WTC11 (cell line): ENCODE results near the gene EYS. TPM values are rescaled to one million over a fixed set of nuclear protein-coding genes. Genes with fewer than 3 reads are reported as not detected.

ENCODE experiments used
- ATAC-seq: fragments of 200-7000 bp; cut with Tn5 transposase; 2 replicates; pipeline ENCODE4 v1.10.0; 2021; ENCODE audit warnings: mild to moderate bottlenecking, moderate library complexity
- CTCF ChIA-PET: fragments of 300-600 bp; sonication (Branson Sonifier 250); formaldehyde crosslinking; loops from one replicate; lab custom pipeline; 2021; ENCODE audit warnings: antibody characterized with exemption; lab: Charles Lee
- POLR2A ChIA-PET: fragments of 350-600 bp; sonication (Branson Sonifier 250); formaldehyde crosslinking; loops from one replicate; lab custom pipeline; 2021; ENCODE audit warnings: antibody characterized with exemption; lab: Charles Lee
- DNase-seq: peaks from one replicate; pipeline ENCODE4 v3.0.0; 2021; ENCODE audit warnings: low spot score
- H3K27ac Mint-ChIP-seq: 2 replicates; pipeline ENCODE4 v1.8.0; 2021; ENCODE audit warnings: mixed read lengths
- H3K27me3 Mint-ChIP-seq: 2 replicates; pipeline ENCODE4 v1.8.0; 2021; ENCODE audit warnings: low read depth, mild to moderate bottlenecking, moderate library complexity, mixed read lengths
- H3K36me3 Mint-ChIP-seq: 2 replicates; pipeline ENCODE4 v1.8.0; 2021; ENCODE audit warnings: mixed read lengths
- H3K4me1 Mint-ChIP-seq: 2 replicates; pipeline ENCODE4 v1.8.0; 2022; ENCODE audit warnings: mixed read lengths
- H3K4me3 Mint-ChIP-seq: 2 replicates; pipeline ENCODE4 v1.8.0; 2021; ENCODE audit warnings: mild to moderate bottlenecking, moderate library complexity, mixed read lengths
- H3K9me3 Mint-ChIP-seq: 2 replicates; pipeline ENCODE4 v1.8.0; 2021; ENCODE audit warnings: mixed read lengths
- AFF4 ChIP-seq: sonication (generic); formaldehyde crosslinking; IDR thresholded peaks from 2 replicates; pipeline ENCODE4 v1.8.1; 2023; ENCODE audit warnings: mild to moderate bottlenecking, missing genetic modification reagents, borderline replicate concordance
- FOXJ3 ChIP-seq: sonication (generic); formaldehyde crosslinking; IDR thresholded peaks from 2 replicates; pipeline ENCODE4 v1.9.0; 2021; ENCODE audit warnings: missing genetic modification reagents, mild to moderate bottlenecking, borderline replicate concordance
- FOXP1 ChIP-seq: sonication (generic); formaldehyde crosslinking; IDR thresholded peaks from 2 replicates; pipeline ENCODE4 v1.8.0; 2022; ENCODE audit warnings: missing genetic modification reagents, mild to moderate bottlenecking, moderate library complexity, borderline replicate concordance
- GABPB1 ChIP-seq: sonication (generic); formaldehyde crosslinking; IDR thresholded peaks from 2 replicates; pipeline ENCODE4 v1.8.1; 2023; ENCODE audit warnings: mild to moderate bottlenecking, missing genetic modification reagents
- IRF1 ChIP-seq: sonication (generic); formaldehyde crosslinking; IDR thresholded peaks from 2 replicates; pipeline ENCODE4 v1.8.0; 2023; ENCODE audit warnings: missing genetic modification reagents
- IRF2 ChIP-seq: sonication (generic); formaldehyde crosslinking; IDR thresholded peaks from 2 replicates; pipeline ENCODE4 v1.8.0; 2022; ENCODE audit warnings: low read depth, missing genetic modification reagents, borderline replicate concordance
- JUN ChIP-seq: sonication (generic); formaldehyde crosslinking; IDR thresholded peaks from 2 replicates; pipeline ENCODE4 v1.8.0; 2023; ENCODE audit warnings: mild to moderate bottlenecking, missing genetic modification reagents
- NFATC4 ChIP-seq: fragments of 250-450 bp; sonication (Bioruptor Pico); IDR thresholded peaks from 2 replicates; pipeline ENCODE4 v1.9.0; 2021; ENCODE audit warnings: mild to moderate bottlenecking
- NFYB ChIP-seq: sonication (generic); formaldehyde crosslinking; conservative IDR thresholded peaks from 2 replicates; pipeline ENCODE4 v1.8.0; 2022; ENCODE audit warnings: low read depth, missing genetic modification reagents
- USF2 ChIP-seq: sonication (generic); formaldehyde crosslinking; IDR thresholded peaks from 2 replicates; pipeline ENCODE4 v1.8.1; 2023; ENCODE audit warnings: mild to moderate bottlenecking, missing genetic modification reagents, moderate library complexity
- total RNA-seq: library from RNA; stranded (reverse); gene quantifications from 3 replicates; pipeline ENCODE4 v1.2.3, GENCODE V29; 2021
- TF ChIP-seq, protein P1 (sequence below): fragments of 250-450 bp; sonication (Bioruptor Pico); IDR thresholded peaks from 2 replicates; pipeline ENCODE4 v1.9.0; 2021; ENCODE audit warnings: mild to moderate bottlenecking
- TF ChIP-seq, protein P2 (sequence below): sonication (generic); formaldehyde crosslinking; IDR thresholded peaks from 2 replicates; pipeline ENCODE4 v1.8.1; 2023; ENCODE audit warnings: mild to moderate bottlenecking, missing genetic modification reagents
- TF ChIP-seq, protein P3 (sequence below): fragments of 250-450 bp; sonication (Bioruptor Pico); IDR thresholded peaks from 2 replicates; pipeline ENCODE4 v2.1.2; 2022; ENCODE audit warnings: mild to moderate bottlenecking, moderate library complexity
- TF ChIP-seq, protein P4 (sequence below): sonication (generic); formaldehyde crosslinking; IDR thresholded peaks from 2 replicates; pipeline ENCODE4 v1.8.0; 2022; ENCODE audit warnings: mild to moderate bottlenecking, missing genetic modification reagents

Gene EYS
- total RNA-seq, 1 experiment from 2014 or later: not detected

GRCh38 chr6:63734923-63735322 lies 1972.1 kb downstream of the EYS start:
- no peaks in the 10 kb centered on the region; the same call in 1 of the 2 replicates for H3K27me3 Mint-ChIP-seq
- POLR2A ChIA-PET: no interaction called here
- peaks cover 27% of the 10 kb centered on the region for H3K9me3 Mint-ChIP-seq
- ATAC-seq (no peak), DNase-seq (no peak)
- H3K4me1 Mint-ChIP-seq: no peaks in the 10 kb centered on the region
- no peaks in the 10 kb centered on the region; the same call in 1 of the 2 replicates for H3K36me3 Mint-ChIP-seq
- no peak overlapping the region for H3K4me3 Mint-ChIP-seq
- TF ChIP-seq IRF2 (CRISPR knock-in tag) (no peak), USF2 (CRISPR knock-in tag) (no peak), FOXJ3 (CRISPR knock-in tag) (no peak), FOXP1 (no peak), GABPB1 (CRISPR knock-in tag) (no peak), NFATC4 (CRISPR knock-in tag) (no peak), NFYB (CRISPR knock-in tag) (no peak), IRF1 (no peak), JUN (no peak), AFF4 (CRISPR knock-in tag) (no peak)
- TF ChIP-seq, protein P1, sequence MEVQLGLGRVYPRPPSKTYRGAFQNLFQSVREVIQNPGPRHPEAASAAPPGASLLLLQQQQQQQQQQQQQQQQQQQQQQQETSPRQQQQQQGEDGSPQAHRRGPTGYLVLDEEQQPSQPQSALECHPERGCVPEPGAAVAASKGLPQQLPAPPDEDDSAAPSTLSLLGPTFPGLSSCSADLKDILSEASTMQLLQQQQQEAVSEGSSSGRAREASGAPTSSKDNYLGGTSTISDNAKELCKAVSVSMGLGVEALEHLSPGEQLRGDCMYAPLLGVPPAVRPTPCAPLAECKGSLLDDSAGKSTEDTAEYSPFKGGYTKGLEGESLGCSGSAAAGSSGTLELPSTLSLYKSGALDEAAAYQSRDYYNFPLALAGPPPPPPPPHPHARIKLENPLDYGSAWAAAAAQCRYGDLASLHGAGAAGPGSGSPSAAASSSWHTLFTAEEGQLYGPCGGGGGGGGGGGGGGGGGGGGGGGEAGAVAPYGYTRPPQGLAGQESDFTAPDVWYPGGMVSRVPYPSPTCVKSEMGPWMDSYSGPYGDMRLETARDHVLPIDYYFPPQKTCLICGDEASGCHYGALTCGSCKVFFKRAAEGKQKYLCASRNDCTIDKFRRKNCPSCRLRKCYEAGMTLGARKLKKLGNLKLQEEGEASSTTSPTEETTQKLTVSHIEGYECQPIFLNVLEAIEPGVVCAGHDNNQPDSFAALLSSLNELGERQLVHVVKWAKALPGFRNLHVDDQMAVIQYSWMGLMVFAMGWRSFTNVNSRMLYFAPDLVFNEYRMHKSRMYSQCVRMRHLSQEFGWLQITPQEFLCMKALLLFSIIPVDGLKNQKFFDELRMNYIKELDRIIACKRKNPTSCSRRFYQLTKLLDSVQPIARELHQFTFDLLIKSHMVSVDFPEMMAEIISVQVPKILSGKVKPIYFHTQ: no peak
- TF ChIP-seq, protein P2, sequence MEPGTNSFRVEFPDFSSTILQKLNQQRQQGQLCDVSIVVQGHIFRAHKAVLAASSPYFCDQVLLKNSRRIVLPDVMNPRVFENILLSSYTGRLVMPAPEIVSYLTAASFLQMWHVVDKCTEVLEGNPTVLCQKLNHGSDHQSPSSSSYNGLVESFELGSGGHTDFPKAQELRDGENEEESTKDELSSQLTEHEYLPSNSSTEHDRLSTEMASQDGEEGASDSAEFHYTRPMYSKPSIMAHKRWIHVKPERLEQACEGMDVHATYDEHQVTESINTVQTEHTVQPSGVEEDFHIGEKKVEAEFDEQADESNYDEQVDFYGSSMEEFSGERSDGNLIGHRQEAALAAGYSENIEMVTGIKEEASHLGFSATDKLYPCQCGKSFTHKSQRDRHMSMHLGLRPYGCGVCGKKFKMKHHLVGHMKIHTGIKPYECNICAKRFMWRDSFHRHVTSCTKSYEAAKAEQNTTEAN: no peak
- TF ChIP-seq, protein P3, sequence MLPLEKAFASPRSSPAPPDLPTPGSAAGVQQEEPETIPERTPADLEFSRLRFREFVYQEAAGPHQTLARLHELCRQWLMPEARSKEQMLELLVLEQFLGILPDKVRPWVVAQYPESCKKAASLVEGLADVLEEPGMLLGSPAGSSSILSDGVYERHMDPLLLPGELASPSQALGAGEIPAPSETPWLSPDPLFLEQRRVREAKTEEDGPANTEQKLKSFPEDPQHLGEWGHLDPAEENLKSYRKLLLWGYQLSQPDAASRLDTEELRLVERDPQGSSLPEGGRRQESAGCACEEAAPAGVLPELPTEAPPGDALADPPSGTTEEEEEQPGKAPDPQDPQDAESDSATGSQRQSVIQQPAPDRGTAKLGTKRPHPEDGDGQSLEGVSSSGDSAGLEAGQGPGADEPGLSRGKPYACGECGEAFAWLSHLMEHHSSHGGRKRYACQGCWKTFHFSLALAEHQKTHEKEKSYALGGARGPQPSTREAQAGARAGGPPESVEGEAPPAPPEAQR (CRISPR knock-in tag): no peak
- TF ChIP-seq, protein P4, sequence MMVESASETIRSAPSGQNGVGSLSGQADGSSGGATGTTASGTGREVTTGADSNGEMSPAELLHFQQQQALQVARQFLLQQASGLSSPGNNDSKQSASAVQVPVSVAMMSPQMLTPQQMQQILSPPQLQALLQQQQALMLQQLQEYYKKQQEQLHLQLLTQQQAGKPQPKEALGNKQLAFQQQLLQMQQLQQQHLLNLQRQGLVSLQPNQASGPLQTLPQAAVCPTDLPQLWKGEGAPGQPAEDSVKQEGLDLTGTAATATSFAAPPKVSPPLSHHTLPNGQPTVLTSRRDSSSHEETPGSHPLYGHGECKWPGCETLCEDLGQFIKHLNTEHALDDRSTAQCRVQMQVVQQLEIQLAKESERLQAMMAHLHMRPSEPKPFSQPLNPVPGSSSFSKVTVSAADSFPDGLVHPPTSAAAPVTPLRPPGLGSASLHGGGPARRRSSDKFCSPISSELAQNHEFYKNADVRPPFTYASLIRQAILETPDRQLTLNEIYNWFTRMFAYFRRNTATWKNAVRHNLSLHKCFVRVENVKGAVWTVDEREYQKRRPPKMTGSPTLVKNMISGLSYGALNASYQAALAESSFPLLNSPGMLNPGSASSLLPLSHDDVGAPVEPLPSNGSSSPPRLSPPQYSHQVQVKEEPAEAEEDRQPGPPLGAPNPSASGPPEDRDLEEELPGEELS (CRISPR knock-in tag): no peak
- no peak overlapping the region for H3K27ac Mint-ChIP-seq
- CTCF ChIA-PET: no interaction called here
